Measurements from ENCODE around the gene NSUN5. TPM values are rescaled to one million over a fixed set of nuclear protein-coding genes. Genes with fewer than 3 reads are reported as not detected.

The NSUN5 gene
- total RNA-seq, 1 donor from 2014 or later: 68.9 TPM

- H3K4me1 Mint-ChIP-seq: no peaks in the 10 kb centered on the region
- intact Hi-C loops (cut with micrococcal nuclease): no loop called here
- H3K36me3 Mint-ChIP-seq (ENCODE audit: low read depth): no peaks in the 10 kb centered on the region
- TF ChIP-seq CTCF (IDR thresholded peaks at IDR 0.05): no peak
- no peaks in the 10 kb centered on the region for H3K9me3 Mint-ChIP-seq
- H3K4me3 Mint-ChIP-seq: no peak overlapping the region
- ATAC-seq (ENCODE audit: low read depth): no peak
- no peak overlapping the region for H3K27ac Mint-ChIP-seq
- H3K27me3 Mint-ChIP-seq: peaks cover 11% of the 10 kb centered on the region
- CTCF ChIA-PET: interaction anchor here (1.1 kb wide), 1 partner anchor 21 kb away, joined by 3 read pairs; no protein-coding TSS in a partner anchor
- DNase-seq: no peak
- POLR2A ChIA-PET: no interaction called here
Observed at GRCh38 chr7:73345538-73345937, 36.9 kb upstream of the NSUN5 start.

- TF ChIP-seq CTCF (IDR thresholded peaks at IDR 0.05): no peak
- Mint-ChIP-seq H3K27ac (no peak overlapping the region), H3K4me1 (no peaks in the 10 kb centered on the region), H3K36me3 (ENCODE audit: low read depth) (no peaks in the 10 kb centered on the region), H3K4me3 (no peak overlapping the region), H3K27me3 (peaks cover 11% of the 10 kb centered on the region), H3K9me3 (no peaks in the 10 kb centered on the region)
- intact Hi-C loops (cut with micrococcal nuclease): no loop called here
- ChIA-PET CTCF (no interaction called here), POLR2A (no interaction called here)
- ATAC-seq (ENCODE audit: low read depth) (no peak), DNase-seq (no peak)
Observed at GRCh38 chr7:73343671-73344380, 35.2 kb upstream of the NSUN5 start.

- H3K9me3 Mint-ChIP-seq: no peaks in the 10 kb centered on the region
- TF ChIP-seq CTCF (IDR thresholded peaks at IDR 0.05): no peak
- peaks cover 11% of the 10 kb centered on the region for H3K27me3 Mint-ChIP-seq
- no peak overlapping the region for H3K4me3 Mint-ChIP-seq
- POLR2A ChIA-PET: no interaction called here
- peaks cover 2% of the 10 kb centered on the region for H3K4me1 Mint-ChIP-seq
- ATAC-seq (ENCODE audit: low read depth) (no peak), DNase-seq (no peak)
- no peak overlapping the region for H3K27ac Mint-ChIP-seq
- CTCF ChIA-PET: no interaction called here
- no peaks in the 10 kb centered on the region for H3K36me3 Mint-ChIP-seq (ENCODE audit: low read depth)
- intact Hi-C loops (cut with micrococcal nuclease): no loop called here
Observed at GRCh38 chr7:73342645-73343044, 34.0 kb upstream of the NSUN5 start.

- H3K9me3 Mint-ChIP-seq: no peaks in the 10 kb centered on the region
- H3K27ac Mint-ChIP-seq: no peak overlapping the region
- intact Hi-C loops (cut with micrococcal nuclease): no loop called here
- ATAC-seq (ENCODE audit: low read depth) (no peak), DNase-seq (no peak)
- ChIA-PET CTCF (no interaction called here), POLR2A (no interaction called here)
- peaks cover 2% of the 10 kb centered on the region for H3K4me1 Mint-ChIP-seq
- TF ChIP-seq CTCF (IDR thresholded peaks at IDR 0.05): no peak
- peaks cover 11% of the 10 kb centered on the region for H3K27me3 Mint-ChIP-seq
- no peak overlapping the region for H3K4me3 Mint-ChIP-seq
- no peaks in the 10 kb centered on the region for H3K36me3 Mint-ChIP-seq (ENCODE audit: low read depth)
Observed at GRCh38 chr7:73341877-73342276, 33.3 kb upstream of the NSUN5 start.

- H3K4me1 Mint-ChIP-seq: peaks cover 2% of the 10 kb centered on the region
- no peak for ATAC-seq (ENCODE audit: low read depth)
- no peak overlapping the region for H3K4me3 Mint-ChIP-seq
- no peak for TF ChIP-seq CTCF (IDR thresholded peaks at IDR 0.05)
- H3K36me3 Mint-ChIP-seq (ENCODE audit: low read depth): no peaks in the 10 kb centered on the region
- CTCF ChIA-PET: no interaction called here
- POLR2A ChIA-PET: no interaction called here
- peaks cover 11% of the 10 kb centered on the region for H3K27me3 Mint-ChIP-seq
- H3K9me3 Mint-ChIP-seq: no peaks in the 10 kb centered on the region
- H3K27ac Mint-ChIP-seq: no peak overlapping the region
- intact Hi-C loops (cut with micrococcal nuclease): no loop called here
- DNase-seq: no peak
Observed at GRCh38 chr7:73340514-73340913, 31.9 kb upstream of the NSUN5 start.
